Measurements from ENCODE around the gene PAX6.

Gene PAX6

GRCh38 chr11:31817621-31818424 is 6.7 kb upstream of the PAX6 start:
- Mint-ChIP-seq H3K4me3 (peak overlapping the region; percentile 71), H3K27ac (no peak overlapping the region), H3K27me3 (peaks cover 33% of the 10 kb centered on the region)

GRCh38 chr11:31817054-31817620 is 6.0 kb upstream of the PAX6 start:
- Mint-ChIP-seq H3K9me3 (ENCODE audit: low read depth) (no peaks in the 10 kb centered on the region), H3K27ac (no peak overlapping the region), H3K4me3 (peak overlapping the region; percentile 71), H3K36me3 (no peaks in the 10 kb centered on the region), H3K27me3 (peaks cover 32% of the 10 kb centered on the region), H3K4me1 (ENCODE audit: low read depth) (peaks cover 31% of the 10 kb centered on the region)

More at GRCh38 chr11:31817621-31818424, 6.7 kb upstream of the PAX6 start:
- H3K9me3 Mint-ChIP-seq (ENCODE audit: low read depth) = no peaks in the 10 kb centered on the region
- no peaks in the 10 kb centered on the region for H3K36me3 Mint-ChIP-seq
- peaks cover 25% of the 10 kb centered on the region for H3K4me1 Mint-ChIP-seq (ENCODE audit: low read depth)

GRCh38 chr11:31816468-31817053 is 5.4 kb upstream of the PAX6 start:
- peaks cover 34% of the 10 kb centered on the region for H3K4me1 Mint-ChIP-seq (ENCODE audit: low read depth)
- no peak overlapping the region for H3K27ac Mint-ChIP-seq
- no peaks in the 10 kb centered on the region for H3K36me3 Mint-ChIP-seq
- H3K27me3 Mint-ChIP-seq = peaks cover 29% of the 10 kb centered on the region
- H3K4me3 Mint-ChIP-seq = peak overlapping the region; percentile 75
- H3K9me3 Mint-ChIP-seq (ENCODE audit: low read depth) = no peaks in the 10 kb centered on the region

- H3K9me3 Mint-ChIP-seq (ENCODE audit: low read depth) = no peaks in the 10 kb centered on the region
- peak overlapping the region; percentile 75 for H3K4me3 Mint-ChIP-seq
- H3K36me3 Mint-ChIP-seq = no peaks in the 10 kb centered on the region
- H3K27ac Mint-ChIP-seq = no peak overlapping the region
- H3K4me1 Mint-ChIP-seq (ENCODE audit: low read depth) = peaks cover 38% of the 10 kb centered on the region
- H3K27me3 Mint-ChIP-seq = peaks cover 27% of the 10 kb centered on the region
These were observed 4.8 kb upstream of the PAX6 start for GRCh38 chr11:31815711-31816467.

GRCh38 chr11:31814176-31814868 is 3.2 kb upstream of the PAX6 start:
- H3K4me1 Mint-ChIP-seq (ENCODE audit: low read depth) = peaks cover 46% of the 10 kb centered on the region
- peaks cover 34% of the 10 kb centered on the region for H3K27me3 Mint-ChIP-seq
- peak overlapping the region; percentile 32 for H3K4me3 Mint-ChIP-seq
- no peak overlapping the region for H3K27ac Mint-ChIP-seq
- H3K36me3 Mint-ChIP-seq = no peaks in the 10 kb centered on the region
- H3K9me3 Mint-ChIP-seq (ENCODE audit: low read depth) = no peaks in the 10 kb centered on the region

- H3K4me1 Mint-ChIP-seq (ENCODE audit: low read depth) = peaks cover 50% of the 10 kb centered on the region
- H3K27ac Mint-ChIP-seq = no peak overlapping the region
- peak overlapping the region; percentile 77 for H3K4me3 Mint-ChIP-seq
- H3K36me3 Mint-ChIP-seq = no peaks in the 10 kb centered on the region
- no peaks in the 10 kb centered on the region for H3K9me3 Mint-ChIP-seq (ENCODE audit: low read depth)
- peaks cover 38% of the 10 kb centered on the region for H3K27me3 Mint-ChIP-seq
These were observed 2.5 kb upstream of the PAX6 start for GRCh38 chr11:31813391-31814175.

- Mint-ChIP-seq H3K4me3 (peak overlapping the region; percentile 85), H3K27ac (no peak overlapping the region), H3K4me1 (ENCODE audit: low read depth) (peaks cover 52% of the 10 kb centered on the region), H3K27me3 (peaks cover 45% of the 10 kb centered on the region), H3K36me3 (no peaks in the 10 kb centered on the region), H3K9me3 (ENCODE audit: low read depth) (no peaks in the 10 kb centered on the region)
These were observed 1.6 kb upstream of the PAX6 start for GRCh38 chr11:31812383-31813381.

- H3K4me1 Mint-ChIP-seq (ENCODE audit: low read depth) = peaks cover 51% of the 10 kb centered on the region
- no peaks in the 10 kb centered on the region for H3K36me3 Mint-ChIP-seq
- peak overlapping the region; percentile 86 for H3K4me3 Mint-ChIP-seq
- H3K27ac Mint-ChIP-seq = no peak overlapping the region
- no peaks in the 10 kb centered on the region for H3K9me3 Mint-ChIP-seq (ENCODE audit: low read depth)
- peaks cover 51% of the 10 kb centered on the region for H3K27me3 Mint-ChIP-seq
These were observed 1.0 kb downstream of the PAX6 start for GRCh38 chr11:31809857-31810778.

GRCh38 chr11:31809541-31809856 is 1.6 kb downstream of the PAX6 start:
- Mint-ChIP-seq H3K9me3 (ENCODE audit: low read depth) (no peaks in the 10 kb centered on the region), H3K4me3 (peak overlapping the region; percentile 86), H3K4me1 (ENCODE audit: low read depth) (peaks cover 51% of the 10 kb centered on the region), H3K27ac (no peak overlapping the region), H3K36me3 (no peaks in the 10 kb centered on the region), H3K27me3 (peaks cover 52% of the 10 kb centered on the region)

- Mint-ChIP-seq H3K4me1 (ENCODE audit: low read depth) (peaks cover 52% of the 10 kb centered on the region), H3K36me3 (no peaks in the 10 kb centered on the region), H3K4me3 (peak overlapping the region; percentile 86), H3K9me3 (ENCODE audit: low read depth) (no peaks in the 10 kb centered on the region), H3K27ac (no peak overlapping the region), H3K27me3 (peaks cover 56% of the 10 kb centered on the region)
These were observed 2.2 kb downstream of the PAX6 start for GRCh38 chr11:31808721-31809540.

- H3K4me3 Mint-ChIP-seq = no peak overlapping the region
- H3K27ac Mint-ChIP-seq = no peak overlapping the region
- H3K4me1 Mint-ChIP-seq (ENCODE audit: low read depth) = peaks cover 57% of the 10 kb centered on the region
These were observed 3.1 kb downstream of the PAX6 start for GRCh38 chr11:31807799-31808667.

More at GRCh38 chr11:31807799-31808667, 3.1 kb downstream of the PAX6 start:
- Mint-ChIP-seq H3K36me3 (no peaks in the 10 kb centered on the region), H3K9me3 (ENCODE audit: low read depth) (no peaks in the 10 kb centered on the region), H3K27me3 (peaks cover 63% of the 10 kb centered on the region)
